ENCODE results near the gene NHSL2.

Gene NHSL2

GRCh38 chrX:72120837-72121236 is 210.2 kb downstream of the NHSL2 start:
- no peaks in the 10 kb centered on the region for H3K36me3 ChIP-seq (ENCODE audit: control insufficient read depth, low read depth, low read length)
- H3K4me1 ChIP-seq (ENCODE audit: control insufficient read depth, low read depth, low read length): peaks cover 15% of the 10 kb centered on the region
- H3K9ac ChIP-seq (ENCODE audit: low read length): no peak overlapping the region
- H3K27ac ChIP-seq (ENCODE audit: low read length): no peak overlapping the region
- no peak overlapping the region for H3K4me3 ChIP-seq (ENCODE audit: low read length)
- H3K27me3 ChIP-seq (ENCODE audit: control insufficient read depth, insufficient read depth, low read length): no peaks in the 10 kb centered on the region
- H3K9me3 ChIP-seq (ENCODE audit: control insufficient read depth, low read depth, low read length): peaks cover 8% of the 10 kb centered on the region

- H3K36me3 ChIP-seq (ENCODE audit: control insufficient read depth, low read depth, low read length): no peaks in the 10 kb centered on the region
- peaks cover 15% of the 10 kb centered on the region for H3K4me1 ChIP-seq (ENCODE audit: control insufficient read depth, low read depth, low read length)
- no peak overlapping the region for H3K27ac ChIP-seq (ENCODE audit: low read length)
- H3K4me3 ChIP-seq (ENCODE audit: low read length): no peak overlapping the region
- no peaks in the 10 kb centered on the region for H3K27me3 ChIP-seq (ENCODE audit: control insufficient read depth, insufficient read depth, low read length)
- H3K9me3 ChIP-seq (ENCODE audit: control insufficient read depth, low read depth, low read length): peaks cover 8% of the 10 kb centered on the region
- H3K9ac ChIP-seq (ENCODE audit: low read length): no peak overlapping the region
These were observed 210.7 kb downstream of the NHSL2 start for GRCh38 chrX:72121383-72121782.

DNA sequence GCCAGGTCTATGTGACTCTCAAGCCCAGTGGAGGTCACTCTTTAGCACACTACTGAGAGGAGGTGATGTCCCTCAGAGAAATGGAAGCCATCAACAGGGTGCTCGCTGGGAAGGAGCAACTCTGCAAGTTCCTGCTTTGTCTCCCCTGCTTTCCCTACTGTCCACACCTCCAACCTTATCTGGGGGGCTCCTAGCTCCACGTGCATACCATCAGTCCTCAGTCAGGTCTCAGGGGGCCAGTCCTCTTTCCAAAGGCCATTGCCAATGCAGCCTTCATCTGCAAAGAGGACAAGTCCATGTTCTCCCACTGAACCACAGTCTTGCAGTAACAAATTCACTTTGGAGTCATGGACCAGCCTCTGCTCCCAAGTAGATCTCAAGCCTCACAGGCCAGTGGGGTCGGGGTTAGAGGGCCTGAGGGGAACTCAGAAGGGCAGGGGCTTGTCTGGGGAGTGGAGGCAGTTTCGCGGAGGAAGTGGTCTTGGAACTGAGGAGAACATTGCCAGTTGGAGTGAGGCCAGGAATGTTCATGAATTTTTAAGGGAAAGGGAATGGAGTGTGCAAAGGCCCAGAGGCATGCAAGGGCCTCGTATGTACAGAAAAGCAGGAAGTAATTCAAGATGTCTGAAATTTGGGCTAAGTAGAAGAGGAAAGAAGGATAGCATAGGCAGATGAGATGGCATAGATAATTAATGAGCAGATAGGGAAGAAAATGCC is 212.1 kb downstream of the NHSL2 start:
- Histone ChIP-seq H3K4me3 (ENCODE audit: low read length) (no peak overlapping the region), H3K4me1 (ENCODE audit: control insufficient read depth, low read depth, low read length) (peaks cover 15% of the 10 kb centered on the region), H3K9ac (ENCODE audit: low read length) (peak overlapping the region; percentile 53), H3K36me3 (ENCODE audit: control insufficient read depth, low read depth, low read length) (no peaks in the 10 kb centered on the region), H3K9me3 (ENCODE audit: control insufficient read depth, low read depth, low read length) (peaks cover 11% of the 10 kb centered on the region), H3K27me3 (ENCODE audit: control insufficient read depth, insufficient read depth, low read length) (no peaks in the 10 kb centered on the region), H3K27ac (ENCODE audit: low read length) (peak overlapping the region; percentile 36)

DNA sequence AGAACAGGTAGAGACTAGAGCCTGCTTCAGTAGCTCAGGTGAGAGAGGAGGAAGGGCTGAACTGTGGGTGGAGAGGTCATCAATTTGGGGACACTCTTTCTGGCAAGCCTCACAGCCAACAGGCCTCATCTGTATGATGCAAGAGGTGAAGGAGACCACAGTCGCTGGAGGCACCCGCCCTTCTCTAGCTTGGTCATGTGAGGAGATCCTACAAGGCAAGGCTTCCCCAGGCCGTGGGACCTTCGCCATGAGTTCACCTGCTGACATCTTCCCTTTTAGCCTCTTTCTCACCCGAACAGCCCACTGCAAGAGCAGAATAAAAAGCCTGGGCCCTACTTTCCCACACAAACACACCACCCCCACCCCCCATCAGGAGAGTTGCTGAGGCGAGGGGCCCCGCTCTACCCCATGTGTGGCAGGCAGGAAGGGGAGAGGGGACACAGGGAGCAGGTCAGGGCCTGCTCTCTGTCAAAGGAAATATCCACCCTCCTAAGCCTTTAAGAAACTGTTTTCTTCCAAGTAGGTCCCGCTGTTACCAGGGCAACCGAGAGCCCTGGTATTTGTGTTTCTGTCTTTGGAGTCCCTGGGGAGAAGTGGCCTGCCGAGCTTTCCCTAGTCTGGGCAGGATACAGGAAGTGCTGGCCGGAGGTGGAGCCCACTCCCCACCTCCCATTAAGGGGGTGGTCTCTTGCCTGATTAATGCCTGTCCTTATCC is 213.0 kb downstream of the NHSL2 start:
- no peak overlapping the region for H3K4me3 ChIP-seq (ENCODE audit: low read length)
- H3K9ac ChIP-seq (ENCODE audit: low read length): peak overlapping the region; percentile 53
- H3K27me3 ChIP-seq (ENCODE audit: control insufficient read depth, insufficient read depth, low read length): peaks cover 7% of the 10 kb centered on the region
- H3K36me3 ChIP-seq (ENCODE audit: control insufficient read depth, low read depth, low read length): no peaks in the 10 kb centered on the region
- H3K9me3 ChIP-seq (ENCODE audit: control insufficient read depth, low read depth, low read length): peaks cover 11% of the 10 kb centered on the region
- no peak overlapping the region for H3K27ac ChIP-seq (ENCODE audit: low read length)
- peaks cover 15% of the 10 kb centered on the region for H3K4me1 ChIP-seq (ENCODE audit: control insufficient read depth, low read depth, low read length)

- H3K27ac ChIP-seq (ENCODE audit: low read length): no peak overlapping the region
- H3K9ac ChIP-seq (ENCODE audit: low read length): no peak overlapping the region
- H3K27me3 ChIP-seq (ENCODE audit: control insufficient read depth, insufficient read depth, low read length): peaks cover 17% of the 10 kb centered on the region
- peaks cover 15% of the 10 kb centered on the region for H3K4me1 ChIP-seq (ENCODE audit: control insufficient read depth, low read depth, low read length)
- peaks cover 10% of the 10 kb centered on the region for H3K9me3 ChIP-seq (ENCODE audit: control insufficient read depth, low read depth, low read length)
- no peak overlapping the region for H3K4me3 ChIP-seq (ENCODE audit: low read length)
- no peaks in the 10 kb centered on the region for H3K36me3 ChIP-seq (ENCODE audit: control insufficient read depth, low read depth, low read length)
These were observed 214.0 kb downstream of the NHSL2 start for GRCh38 chrX:72124540-72125201.

DNA sequence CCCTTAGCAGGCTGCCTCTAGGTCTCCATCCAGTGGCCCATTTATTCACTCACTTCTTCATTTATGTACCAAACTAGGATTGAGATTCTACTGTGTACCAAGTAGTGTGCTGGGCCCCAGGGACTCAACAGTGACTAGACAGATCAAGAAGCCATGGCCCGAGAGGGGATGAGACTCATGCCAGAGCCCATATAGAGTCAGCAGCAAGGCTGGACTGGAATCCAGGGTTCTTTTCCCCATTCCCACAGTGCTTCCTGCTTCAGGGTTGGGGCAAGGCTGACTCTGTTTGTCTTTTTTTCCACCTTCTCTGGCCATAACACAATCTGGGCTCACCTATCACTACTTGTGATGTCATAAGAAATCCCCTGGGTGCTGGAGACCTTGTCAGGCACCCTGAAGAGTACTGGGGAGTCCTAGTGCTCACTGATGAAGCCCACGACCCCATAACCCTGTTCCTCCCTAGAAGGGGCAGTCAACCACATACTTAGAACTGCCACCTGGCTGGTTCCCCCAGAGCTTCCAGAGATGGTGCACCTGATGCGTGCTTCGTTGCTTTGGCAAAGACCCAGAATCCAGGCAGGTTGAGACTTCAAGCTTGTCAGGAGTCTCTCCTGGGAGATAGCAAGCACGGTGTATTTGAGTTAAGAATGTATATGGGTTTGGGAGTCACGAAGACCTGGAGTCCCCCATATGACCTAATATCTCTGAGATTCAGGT is 214.8 kb downstream of the NHSL2 start:
- H3K36me3 ChIP-seq (ENCODE audit: control insufficient read depth, low read depth, low read length): no peaks in the 10 kb centered on the region
- peaks cover 15% of the 10 kb centered on the region for H3K4me1 ChIP-seq (ENCODE audit: control insufficient read depth, low read depth, low read length)
- no peak overlapping the region for H3K27ac ChIP-seq (ENCODE audit: low read length)
- H3K9me3 ChIP-seq (ENCODE audit: control insufficient read depth, low read depth, low read length): peaks cover 7% of the 10 kb centered on the region
- no peak overlapping the region for H3K9ac ChIP-seq (ENCODE audit: low read length)
- H3K27me3 ChIP-seq (ENCODE audit: control insufficient read depth, insufficient read depth, low read length): peaks cover 26% of the 10 kb centered on the region
- no peak overlapping the region for H3K4me3 ChIP-seq (ENCODE audit: low read length)

DNA sequence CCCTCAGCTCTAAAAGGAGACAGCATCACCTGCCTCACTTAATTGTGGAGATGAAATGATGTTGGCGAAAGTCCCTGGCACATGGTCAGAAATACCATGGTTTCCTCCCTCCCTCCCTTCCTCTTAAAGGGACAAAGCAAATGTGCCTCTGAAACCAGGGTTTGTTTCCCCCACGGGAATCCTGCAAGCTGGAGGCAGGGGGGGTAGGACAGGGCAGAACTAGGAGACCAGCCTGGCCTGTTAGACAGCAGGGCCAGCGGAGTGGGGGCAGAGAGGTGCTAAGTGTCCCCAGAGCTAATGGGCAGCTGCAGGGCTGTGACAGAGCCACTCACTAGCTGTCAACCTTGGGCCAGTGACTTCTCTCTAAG is 215.4 kb downstream of the NHSL2 start:
- Histone ChIP-seq H3K9ac (ENCODE audit: low read length) (no peak overlapping the region), H3K27me3 (ENCODE audit: control insufficient read depth, insufficient read depth, low read length) (peaks cover 31% of the 10 kb centered on the region), H3K36me3 (ENCODE audit: control insufficient read depth, low read depth, low read length) (no peaks in the 10 kb centered on the region), H3K9me3 (ENCODE audit: control insufficient read depth, low read depth, low read length) (peaks cover 7% of the 10 kb centered on the region), H3K27ac (ENCODE audit: low read length) (no peak overlapping the region), H3K4me1 (ENCODE audit: control insufficient read depth, low read depth, low read length) (peaks cover 15% of the 10 kb centered on the region), H3K4me3 (ENCODE audit: low read length) (no peak overlapping the region)

GRCh38 chrX:72126539-72127140 is 216.0 kb downstream of the NHSL2 start:
- Histone ChIP-seq H3K27me3 (ENCODE audit: control insufficient read depth, insufficient read depth, low read length) (peaks cover 35% of the 10 kb centered on the region), H3K4me3 (ENCODE audit: low read length) (no peak overlapping the region), H3K36me3 (ENCODE audit: control insufficient read depth, low read depth, low read length) (no peaks in the 10 kb centered on the region), H3K4me1 (ENCODE audit: control insufficient read depth, low read depth, low read length) (peaks cover 15% of the 10 kb centered on the region), H3K9ac (ENCODE audit: low read length) (no peak overlapping the region), H3K9me3 (ENCODE audit: control insufficient read depth, low read depth, low read length) (peaks cover 5% of the 10 kb centered on the region), H3K27ac (ENCODE audit: low read length) (no peak overlapping the region)

DNA sequence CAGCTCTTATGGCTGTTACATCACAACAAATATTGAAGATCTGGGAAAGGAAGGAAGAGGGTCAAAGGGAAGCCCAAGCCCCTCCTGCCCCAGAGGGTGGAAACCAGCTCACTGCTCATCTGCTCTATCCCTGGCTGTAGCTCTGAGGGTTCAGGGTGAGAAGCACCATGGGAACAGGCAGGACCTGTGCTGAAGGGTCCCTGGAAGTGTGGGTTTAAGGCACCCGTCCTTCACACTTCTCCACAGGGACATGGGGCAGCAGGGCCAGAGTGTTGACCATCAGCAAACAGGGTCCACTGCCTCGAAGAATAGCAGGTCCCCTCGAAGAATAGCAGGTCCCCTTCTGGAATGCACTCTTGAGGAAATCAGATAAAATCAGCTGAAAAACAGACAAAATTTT is 216.7 kb downstream of the NHSL2 start:
- Histone ChIP-seq H3K4me3 (ENCODE audit: low read length) (no peak overlapping the region), H3K9me3 (ENCODE audit: control insufficient read depth, low read depth, low read length) (peaks cover 3% of the 10 kb centered on the region), H3K27ac (ENCODE audit: low read length) (no peak overlapping the region), H3K4me1 (ENCODE audit: control insufficient read depth, low read depth, low read length) (peaks cover 15% of the 10 kb centered on the region), H3K27me3 (ENCODE audit: control insufficient read depth, insufficient read depth, low read length) (peaks cover 40% of the 10 kb centered on the region), H3K36me3 (ENCODE audit: control insufficient read depth, low read depth, low read length) (no peaks in the 10 kb centered on the region), H3K9ac (ENCODE audit: low read length) (no peak overlapping the region)

GRCh38 chrX:72128183-72128834 is 217.7 kb downstream of the NHSL2 start:
- Histone ChIP-seq H3K9ac (ENCODE audit: low read length) (no peak overlapping the region), H3K4me3 (ENCODE audit: low read length) (no peak overlapping the region), H3K27ac (ENCODE audit: low read length) (no peak overlapping the region), H3K27me3 (ENCODE audit: control insufficient read depth, insufficient read depth, low read length) (peaks cover 50% of the 10 kb centered on the region), H3K9me3 (ENCODE audit: control insufficient read depth, low read depth, low read length) (peaks cover 8% of the 10 kb centered on the region), H3K4me1 (ENCODE audit: control insufficient read depth, low read depth, low read length) (peaks cover 9% of the 10 kb centered on the region), H3K36me3 (ENCODE audit: control insufficient read depth, low read depth, low read length) (no peaks in the 10 kb centered on the region)
